ENCODE results near the gene RTN4R.

RTN4R gene

DNA sequence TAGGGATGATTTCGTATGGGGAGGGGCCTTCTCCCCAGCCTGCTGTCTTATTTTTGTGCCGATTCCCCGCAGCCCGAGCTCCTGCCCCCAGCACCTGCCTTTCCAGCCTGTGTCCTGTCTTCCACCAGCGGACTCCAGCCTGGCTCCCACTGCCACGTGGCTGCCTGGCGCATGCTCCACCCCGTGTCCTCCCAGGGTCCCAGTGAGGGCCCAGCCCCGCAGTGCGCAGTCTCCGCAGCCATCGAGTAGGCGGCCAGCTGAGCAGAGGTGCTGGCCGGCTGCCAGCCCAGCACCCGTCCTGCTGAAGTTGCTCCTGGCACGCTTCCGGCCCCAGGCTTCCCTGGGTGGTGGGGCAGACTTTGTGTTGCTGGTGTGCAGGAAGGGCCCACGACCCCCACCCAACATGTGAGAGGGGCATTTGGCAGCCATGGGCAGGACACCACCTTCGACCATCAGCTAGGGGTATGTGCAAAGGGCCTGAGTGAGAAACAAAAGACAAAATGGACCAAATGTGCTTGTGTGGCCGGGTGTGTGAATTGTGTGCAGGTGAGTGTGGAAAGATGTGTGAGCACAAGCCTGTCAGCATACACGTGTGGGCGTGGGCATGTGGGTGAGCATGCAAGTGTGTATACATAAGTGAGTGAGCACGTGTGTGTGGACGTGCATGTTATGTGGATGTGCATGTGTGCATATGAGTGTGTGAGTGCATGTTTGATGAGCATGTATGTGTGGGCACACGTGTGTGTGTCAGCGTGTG, 55.9 kb downstream of the RTN4R start:
- peak; percentile 6 for DNase-seq

DNA sequence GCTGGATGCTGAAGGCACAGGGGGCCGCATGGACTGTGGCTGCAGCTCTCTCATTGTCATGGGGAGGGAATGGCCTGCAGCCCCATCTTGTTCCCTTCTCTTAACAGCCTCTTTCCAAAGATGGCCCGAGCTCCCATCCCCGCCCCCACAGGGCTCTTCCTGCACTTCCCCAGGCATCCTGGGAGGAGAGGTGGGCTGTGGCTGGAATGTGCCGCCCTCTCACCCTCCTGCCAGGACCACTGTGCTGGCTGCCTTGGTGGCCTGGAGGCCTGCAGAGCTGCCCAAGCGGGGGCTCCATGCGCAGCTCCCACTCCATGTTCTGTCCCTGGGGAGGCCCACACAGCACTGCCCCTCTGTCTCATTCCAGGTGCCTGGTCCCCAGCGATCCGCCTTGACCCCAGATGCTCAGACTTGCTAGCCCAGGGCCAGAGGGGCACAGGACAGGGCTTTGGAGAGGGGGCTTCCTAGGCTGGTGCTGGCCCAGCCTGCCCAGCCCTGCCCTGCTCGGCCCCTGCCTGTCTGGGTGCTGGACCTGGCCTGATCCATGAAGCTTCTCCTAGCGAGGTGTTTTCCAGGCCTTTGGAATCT, 56.6 kb downstream of the RTN4R start:
- DNase-seq: no peak

DNA sequence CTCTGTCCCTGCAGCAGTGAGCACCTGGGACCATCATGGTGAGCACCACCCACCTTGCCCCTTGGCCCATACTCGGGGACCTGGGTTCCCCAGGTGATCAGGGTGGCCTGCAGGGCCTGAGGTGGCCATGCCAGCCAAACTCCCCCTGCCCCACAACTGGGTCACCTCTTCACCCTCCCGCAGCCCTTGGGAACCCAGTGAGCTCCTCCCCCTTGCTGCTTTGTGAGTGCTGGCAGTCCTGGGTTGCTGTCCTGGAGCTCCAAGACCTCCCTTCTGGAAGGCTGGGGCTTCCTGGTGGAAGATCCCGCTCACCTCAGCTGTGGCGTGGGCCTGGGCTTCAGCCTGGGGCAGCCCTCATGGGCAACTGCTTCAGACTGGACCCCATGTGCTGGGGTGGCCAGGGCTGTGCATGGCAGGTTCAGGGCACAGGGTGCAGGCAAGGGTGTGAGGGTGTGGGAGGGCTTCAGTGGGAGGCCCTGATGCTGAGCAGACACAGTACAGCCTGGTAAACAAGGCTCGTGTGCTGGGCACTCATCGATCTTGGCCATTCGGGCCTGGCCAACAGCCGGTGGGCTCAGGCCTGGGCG, 57.6 kb downstream of the RTN4R start:
- no peak for DNase-seq

DNA sequence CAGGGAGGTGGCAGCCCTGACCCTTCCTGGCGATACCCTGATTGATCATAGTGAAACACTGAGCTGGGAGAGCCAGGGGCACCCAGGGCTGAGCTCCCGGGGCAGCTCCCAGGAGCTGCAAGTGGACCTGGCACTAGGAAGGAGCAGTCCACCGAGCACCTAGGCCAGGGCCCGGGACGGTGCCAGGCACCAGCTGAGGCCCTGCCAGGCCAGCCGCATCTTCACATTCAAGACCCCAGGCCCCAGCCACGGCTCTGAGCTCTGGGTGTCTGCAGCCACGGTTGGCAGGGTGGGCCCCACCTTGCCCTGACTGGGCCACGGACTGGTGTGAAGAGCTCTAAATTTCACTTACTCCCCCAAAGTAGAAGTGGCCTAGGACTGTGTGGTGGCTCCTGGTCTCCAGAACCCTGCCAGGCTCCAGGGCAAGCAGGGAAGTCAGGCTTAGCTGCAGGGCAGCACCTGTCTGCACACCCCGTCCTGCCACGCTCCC, 58.3 kb downstream of the RTN4R start:
- no peak for DNase-seq

DNA sequence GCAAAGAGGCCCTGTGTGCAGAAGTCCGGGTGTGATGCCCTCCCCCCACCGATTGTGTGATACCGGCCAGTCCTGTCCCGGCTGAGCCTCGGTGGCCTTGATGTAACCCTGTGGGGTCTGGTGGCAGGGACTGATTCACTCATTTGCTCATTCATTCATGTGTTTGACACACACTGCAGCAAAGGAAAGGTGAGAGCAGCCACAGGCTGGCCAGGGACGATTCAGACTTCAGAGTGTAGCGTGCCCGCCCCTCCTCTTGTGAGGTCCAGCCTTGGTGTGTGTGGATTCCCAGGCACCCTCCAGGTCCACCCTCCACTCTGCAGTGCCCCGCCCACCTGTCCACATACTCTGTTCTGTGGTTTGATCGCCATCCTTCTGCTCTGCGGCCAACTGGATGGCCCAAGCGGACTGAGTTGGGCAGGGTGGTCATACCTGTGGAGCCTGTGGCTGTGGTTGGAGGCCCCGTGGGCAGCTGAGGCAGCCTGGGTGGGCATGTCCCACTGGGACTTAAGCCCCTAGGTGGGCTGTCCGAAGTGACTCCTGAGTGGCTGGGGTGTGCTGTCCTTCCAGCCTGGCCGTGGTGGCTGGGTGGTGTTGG, 59.3 kb downstream of the RTN4R start:
- DNase-seq: no peak

DNA sequence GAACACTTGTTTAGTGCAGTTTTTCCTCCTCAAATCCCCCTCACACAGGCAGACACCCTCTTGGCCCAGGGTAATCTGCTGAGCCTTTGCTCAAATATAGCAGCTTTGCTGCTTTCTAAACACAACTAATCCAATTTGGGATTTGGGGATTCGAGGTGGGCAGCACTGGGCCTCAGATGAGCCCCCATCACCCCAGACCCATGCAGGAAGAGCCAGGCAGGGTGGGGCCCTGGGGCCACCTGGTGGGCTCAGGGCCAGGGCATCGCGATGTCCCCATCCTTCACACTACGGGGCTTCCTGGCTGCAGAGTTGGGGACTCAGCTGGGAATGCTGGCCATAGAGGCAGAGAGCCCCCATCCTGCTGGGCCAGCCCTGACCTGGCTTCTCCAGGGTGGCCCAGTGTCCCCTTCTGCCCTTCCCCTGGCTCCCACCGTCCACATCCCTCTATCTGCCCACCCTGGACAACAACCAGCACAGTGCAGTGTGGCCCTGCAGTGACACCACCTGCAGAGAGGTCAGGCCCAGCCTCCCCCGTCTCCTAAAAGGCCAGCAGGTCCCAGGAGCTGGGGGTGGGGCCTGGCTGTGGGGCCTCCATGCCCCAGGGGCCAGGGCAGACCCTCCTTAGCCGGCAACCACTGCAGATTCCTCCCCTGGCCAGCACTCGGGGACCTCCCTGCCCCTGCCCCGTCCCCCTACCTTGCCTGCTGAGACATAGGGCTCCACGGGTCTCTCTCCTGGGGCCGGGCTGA, 60.7 kb downstream of the RTN4R start:
- DNase-seq: no peak

DNA sequence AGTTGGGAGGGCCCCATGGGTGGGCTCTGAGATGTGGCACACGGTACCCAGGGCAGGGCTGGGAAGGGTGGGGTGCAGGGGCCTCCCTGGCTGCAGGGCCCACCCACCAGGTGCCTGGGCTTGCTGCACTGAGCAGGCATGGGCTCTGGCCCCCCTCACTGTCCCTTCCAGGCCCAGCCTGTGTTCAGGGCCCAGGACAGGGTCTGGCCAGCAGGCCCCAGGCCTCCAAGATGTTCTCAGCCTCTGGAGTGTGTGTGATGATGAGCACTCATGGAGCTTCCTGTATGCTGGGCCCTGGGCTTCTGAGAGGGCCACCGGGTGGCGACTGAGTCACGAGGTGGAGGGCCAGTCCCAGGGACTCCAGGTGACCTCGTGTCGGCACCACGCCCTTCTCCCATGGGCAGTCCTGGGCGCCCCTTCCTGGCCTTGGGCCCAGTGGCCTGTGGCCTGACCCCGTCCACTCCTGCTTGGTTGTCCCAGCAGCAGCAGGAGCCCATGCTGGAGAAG, 61.4 kb downstream of the RTN4R start:
- no peak for DNase-seq

DNA sequence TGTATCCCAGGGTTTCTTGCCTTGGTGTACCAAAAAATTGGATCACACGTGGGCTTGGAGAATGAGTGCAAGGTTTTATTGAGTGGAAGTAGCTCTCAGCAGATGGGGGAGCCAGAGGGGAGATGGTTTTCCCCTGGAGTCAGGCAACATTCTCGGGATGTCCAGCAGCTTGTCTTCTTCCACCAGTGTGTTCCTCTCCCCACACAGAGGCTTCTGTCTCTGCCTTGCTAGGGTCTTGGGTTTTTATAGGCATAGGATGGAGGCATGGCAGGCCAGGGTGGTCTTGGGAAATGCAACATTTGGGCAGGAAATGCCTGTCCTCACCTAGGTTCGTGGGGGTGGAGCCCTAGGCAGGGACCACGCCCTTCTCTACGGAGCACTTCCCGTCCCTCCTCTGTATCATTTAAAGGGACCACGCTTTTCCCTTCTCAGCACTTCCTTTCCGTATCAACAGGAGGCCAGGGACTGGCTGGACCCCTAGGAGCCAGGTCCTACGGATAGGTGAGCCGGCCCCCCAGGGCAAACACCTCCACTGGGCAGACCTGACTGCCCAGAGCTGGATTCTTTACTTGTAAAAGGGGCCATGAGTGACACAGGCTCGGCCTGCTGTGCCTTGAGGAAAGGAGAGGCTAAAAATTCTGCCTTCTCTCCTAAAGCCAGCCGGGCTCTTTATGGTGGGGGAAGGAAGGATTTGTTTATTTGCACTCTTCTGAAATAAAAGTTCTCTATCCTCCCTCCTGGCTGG, 62.0 kb downstream of the RTN4R start:
- DNase-seq: peak; percentile 19

DNA sequence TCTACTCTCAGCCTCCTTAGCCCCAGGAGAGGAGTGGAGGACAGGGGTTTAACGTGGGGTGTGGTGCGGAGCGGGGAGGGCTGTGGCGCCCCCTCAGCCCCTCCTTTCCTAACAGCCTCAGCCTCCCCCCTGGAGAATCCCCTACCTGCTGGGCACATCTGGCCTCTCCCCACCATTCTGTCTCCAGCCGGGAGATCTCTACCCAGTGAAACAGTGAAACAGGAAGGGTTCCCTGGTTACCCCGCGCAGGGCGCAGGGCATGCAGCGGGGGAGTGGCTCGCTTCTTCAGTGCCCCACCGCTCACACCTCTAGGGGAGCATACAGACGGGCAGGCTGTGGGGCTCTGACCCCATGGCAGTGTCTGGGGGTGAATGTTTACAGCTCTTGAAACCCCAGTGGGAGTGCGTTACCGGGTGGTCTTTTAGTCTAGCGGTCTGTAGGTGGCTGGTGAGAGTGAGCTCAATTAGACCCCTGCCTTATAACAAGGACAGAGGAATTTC, 62.6 kb downstream of the RTN4R start:
- DNase-seq: no peak

DNA sequence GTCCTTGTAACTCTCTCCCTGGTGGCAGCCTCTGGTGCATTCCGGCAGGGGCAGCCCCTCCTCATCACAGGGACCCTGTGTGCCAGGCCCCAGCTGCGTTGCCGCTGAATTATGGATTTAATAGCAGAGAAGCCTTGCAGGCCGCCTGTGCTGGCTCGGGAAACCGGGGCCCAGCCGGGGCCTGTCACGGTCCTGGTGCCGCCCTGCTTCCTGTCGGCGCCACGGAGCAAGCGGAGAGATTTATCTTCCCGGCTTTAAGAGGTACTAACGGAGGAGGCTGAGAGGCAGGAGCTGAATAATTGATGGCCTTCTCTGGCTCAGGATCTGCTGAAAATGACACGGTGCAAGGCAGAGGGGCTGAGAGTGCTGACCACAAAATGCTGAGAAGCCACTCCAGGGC, 63.3 kb downstream of the RTN4R start:
- no peak for DNase-seq

DNA sequence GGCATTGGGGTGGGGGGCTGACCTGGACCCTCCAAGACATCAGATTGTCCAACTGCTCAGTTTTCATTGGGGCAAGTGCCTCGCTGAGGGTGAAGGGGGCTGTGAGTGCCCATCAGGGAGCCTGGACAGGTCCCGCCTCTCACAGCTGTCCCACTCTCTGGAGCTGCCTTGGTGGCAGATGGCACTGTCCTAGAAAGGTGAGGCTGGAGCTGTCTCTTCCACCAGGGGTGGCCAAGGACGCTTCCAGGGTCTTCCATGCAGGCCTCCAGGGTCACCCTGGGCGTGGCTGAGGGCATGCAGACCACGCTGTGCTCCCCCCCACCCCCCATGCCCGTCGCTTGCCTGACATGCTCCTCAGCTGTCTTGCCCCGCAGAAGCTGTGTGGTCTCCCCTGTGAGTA, 63.8 kb downstream of the RTN4R start:
- no peak for DNase-seq

DNA sequence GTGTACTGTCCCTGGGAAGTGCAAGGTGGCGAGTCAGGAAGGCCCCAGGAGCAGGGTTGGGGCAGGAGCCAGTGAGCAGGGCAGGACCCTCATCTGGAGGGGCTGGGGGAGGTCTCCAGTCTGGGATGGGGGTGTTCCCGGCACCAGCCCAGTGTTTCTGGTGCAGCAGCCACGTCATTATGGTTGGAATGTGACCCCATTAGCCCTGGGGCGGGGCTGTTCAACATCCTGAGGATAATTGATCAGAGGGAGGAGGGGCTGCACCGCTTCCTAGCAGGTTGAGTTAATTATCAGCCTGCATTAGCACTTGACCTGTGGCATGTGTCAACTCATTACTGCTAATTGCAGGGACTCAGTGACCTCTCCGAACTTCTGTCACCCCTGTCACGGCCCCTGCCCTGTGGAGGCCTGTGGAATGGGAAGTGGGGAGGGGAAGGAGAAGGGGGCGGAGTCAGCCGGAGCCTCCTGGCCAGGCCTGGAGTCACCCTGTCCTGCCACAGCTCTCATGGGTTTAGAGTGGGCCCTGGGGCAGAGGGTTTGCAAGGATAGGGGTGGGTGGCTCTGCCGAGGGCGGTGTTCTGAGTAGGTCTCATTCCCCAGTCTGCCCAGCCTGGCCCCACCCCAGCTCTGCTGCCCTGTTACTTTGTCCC, 64.4 kb downstream of the RTN4R start:
- DNase-seq: no peak

DNA sequence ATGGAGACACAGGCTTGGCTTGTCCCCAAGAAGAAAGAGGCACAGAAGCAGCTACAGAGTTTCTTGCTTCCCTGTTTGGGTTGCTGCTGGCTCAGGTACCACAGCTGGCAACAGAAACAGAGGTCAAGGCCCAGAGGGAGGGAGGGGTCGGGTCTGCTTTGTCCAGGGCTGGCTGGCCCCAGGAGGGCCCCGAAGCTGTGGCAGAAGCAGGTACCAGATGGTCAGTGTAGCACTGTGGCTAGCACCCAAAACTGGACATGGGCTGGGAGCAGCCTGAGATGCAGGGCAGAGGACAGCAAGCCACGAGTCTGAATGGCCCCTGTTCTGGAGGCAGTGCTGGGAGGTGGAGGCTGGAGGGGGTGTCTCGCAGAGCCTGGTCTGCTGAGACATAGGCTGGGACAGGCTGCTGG, 65.0 kb downstream of the RTN4R start:
- no peak for DNase-seq

DNA sequence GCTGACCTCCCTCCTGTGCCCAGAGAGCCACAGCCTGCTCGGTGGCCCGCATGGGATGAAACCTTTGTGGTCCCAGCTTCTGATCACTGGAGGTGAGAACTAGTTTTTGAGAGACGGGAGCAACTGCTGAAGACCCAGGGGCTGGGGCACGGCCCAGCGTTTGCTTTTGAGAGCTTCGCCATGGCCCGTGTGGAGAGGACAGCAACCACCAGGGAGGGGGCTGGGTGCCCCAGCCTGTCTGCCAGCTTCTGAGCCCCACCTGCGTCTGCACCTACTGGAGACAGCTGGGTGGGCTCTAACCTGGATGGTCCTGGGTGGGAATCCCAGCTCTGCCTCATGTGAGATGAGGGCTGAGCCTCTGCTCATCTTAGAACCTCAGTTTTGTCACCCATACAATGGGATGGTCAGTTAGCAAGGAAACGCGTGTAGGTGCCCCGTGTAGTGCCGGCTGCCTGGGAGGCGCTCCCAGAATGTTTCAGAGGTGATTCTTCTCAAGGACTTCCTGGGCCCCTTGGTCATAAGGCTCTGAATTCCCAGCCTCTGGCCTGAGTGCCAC, 66.2 kb downstream of the RTN4R start:
- no peak for DNase-seq

DNA sequence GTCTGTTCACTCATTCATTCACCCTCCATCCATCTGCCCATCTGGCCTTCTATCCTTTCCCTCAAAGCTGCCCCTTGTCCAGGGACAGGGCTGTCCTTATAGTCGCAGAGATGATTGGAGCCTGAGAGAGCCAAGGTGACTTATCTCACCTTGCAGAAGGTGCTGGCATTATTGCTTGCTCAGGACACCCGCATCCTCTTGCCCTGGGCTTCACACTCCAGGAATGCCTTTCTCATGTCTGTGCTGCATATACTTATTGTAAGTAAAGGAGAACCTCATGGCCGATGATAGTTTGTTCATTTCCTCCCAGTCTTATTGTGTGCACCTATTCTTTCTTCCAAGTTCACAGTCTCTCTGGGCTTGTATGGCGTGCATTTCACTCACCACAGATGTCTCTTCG, 68.2 kb downstream of the RTN4R start:
- DNase-seq: no peak

DNA sequence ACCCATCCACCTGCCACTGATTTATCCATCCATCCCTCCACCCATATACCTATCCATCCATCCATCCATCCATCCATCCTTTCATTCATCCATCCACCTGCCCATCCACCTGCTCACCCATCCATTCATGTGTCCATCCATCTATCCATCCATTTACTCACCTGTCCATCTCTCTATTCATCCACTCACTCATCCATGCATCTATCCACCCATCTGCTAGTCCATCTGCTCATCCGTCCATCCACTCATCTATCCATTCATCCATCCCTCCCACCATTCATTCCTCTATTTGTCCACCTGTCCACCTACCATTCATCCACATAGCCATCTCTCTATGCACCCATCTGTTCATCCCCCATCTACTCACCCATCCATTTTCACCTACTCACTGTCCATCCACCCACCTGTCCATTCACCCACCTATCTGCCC, 68.7 kb downstream of the RTN4R start:
- no peak for DNase-seq

DNA sequence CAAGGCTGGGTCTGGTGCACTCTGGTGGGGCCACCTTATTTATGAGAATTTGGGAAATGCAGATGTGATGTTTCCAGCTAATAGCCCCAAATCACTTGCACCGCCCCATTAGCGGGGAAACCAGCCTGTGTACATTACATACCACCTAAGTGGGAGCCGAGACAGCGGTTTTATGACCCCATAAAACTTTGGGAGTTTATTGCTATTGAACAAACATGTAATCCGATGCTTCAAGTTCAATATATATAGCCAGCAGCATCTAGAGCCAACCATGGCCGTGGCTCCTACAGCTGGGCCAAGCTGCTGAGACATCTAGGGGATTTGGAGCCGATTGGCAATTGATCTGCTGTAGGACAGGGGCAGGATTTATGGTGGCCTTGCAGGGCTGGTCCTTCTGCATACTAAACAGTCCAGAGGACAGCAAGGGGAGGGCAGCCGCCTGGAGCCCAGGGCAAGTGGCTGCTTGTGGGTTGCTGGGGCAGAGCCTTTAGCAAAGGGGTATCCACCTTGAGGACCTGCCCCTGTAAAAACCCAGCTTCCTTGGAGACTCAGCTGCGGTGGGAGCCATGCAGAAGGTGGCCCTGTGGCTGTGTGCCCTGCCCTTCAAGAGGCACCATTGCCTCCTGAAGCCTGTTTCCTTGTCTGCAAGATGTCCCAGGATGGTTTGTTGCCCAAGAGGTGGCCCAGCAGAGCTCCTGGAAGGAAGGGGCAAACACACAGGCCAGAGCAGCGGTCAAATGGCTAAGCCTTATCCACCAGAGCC, 69.4 kb downstream of the RTN4R start:
- DNase-seq: no peak

DNA sequence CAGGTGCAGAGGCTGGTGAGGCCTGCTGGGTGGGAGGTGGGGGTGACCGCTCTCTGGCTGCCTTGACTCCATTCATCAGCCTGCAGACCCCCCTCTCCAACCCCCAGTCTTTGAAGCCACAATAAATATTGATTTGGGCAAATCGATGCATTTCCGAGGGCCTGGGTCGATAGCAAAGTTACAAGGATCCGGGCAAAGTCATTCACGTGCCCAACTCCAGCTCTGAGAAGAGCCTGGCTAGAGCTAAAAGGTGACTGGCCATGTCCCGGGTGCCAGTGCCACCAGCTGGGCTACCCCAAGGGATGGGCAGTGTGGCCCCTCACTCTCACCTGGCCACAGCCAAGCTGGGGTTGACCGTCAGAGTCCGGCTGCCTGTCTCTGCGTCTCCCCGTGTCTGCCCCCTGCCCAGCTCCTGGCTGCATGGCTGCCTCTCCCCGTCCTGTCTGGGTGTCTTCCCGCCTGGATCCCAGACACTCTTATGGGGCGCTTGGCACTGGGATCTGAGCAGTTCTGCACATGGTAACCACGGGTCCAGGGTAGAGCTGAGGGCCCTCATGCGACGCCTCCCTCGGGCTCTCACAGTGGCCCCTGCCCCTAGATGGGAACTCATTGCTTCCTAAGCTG, 70.6 kb downstream of the RTN4R start:
- DNase-seq: no peak

DNA sequence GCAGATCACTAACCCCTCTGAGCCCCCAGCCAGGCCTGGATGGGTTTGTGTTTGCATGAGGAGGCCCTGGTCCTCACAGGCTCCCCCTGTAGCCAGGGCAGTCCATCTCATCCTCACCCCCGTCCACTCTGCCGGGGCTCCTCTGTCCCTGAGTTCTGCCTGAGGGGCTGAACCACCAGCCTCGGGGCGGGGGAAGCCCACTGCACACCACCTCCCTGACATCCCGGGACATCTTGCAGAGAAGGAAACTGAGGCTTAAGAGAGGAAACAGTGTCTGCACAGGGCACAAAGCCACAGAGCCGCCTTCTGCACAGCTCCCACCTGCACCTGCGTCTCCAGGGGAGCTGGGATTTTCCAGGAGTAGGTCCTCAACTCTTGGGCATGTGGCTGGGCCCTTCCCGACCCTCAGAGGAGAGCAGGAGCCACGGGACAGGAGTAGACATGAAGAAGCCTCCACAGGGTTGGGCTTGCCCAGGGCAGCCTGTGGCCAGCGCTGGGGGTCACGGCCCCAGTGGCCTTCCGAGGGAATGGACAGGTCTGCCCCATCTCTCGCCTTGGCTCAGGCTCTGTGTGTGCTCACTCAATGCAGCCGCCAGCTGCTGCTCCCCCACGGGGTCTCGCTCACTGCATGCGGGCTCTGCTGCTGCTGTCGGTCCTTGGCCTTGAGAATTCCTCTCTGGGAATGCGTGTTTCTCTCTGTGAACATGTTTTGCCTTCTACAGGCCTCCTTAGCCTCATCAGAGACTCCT, 71.8 kb downstream of the RTN4R start:
- no peak for DNase-seq

Data from DMS 273 treated with DMSO at 0.1 percent for 48 hours (cell line).